HCT116 (cell line): ENCODE measurements around the gene ID1. TPM values are rescaled to one million over a fixed set of nuclear protein-coding genes. Genes with fewer than 3 reads are reported as not detected.

ENCODE experiments used
- ATAC-seq: fragments of 200-7000 bp; cut with Tn5 transposase; 2 replicates; pipeline ENCODE4 v1.9.1; 2020; ENCODE audit warnings: mild to moderate bottlenecking, moderate library complexity
- BruUV-seq: library from RNA; stranded (reverse); fragments of 400-500 nt; replicated peaks from 2 replicates; lab custom pipeline; 2021; lab: Mats Ljungman, UMichigan
- CTCF ChIA-PET: fragments of 300-600 bp; sonication (Branson Sonifier 250); formaldehyde crosslinking; loops from one replicate; lab custom pipeline; 2021; ENCODE audit warnings: antibody characterized with exemption; lab: Charles Lee
- POLR2A ChIA-PET: fragments of 300-600, 350-600 bp; sonication (Branson Sonifier 250); formaldehyde crosslinking; loops from one replicate; lab custom pipeline; 2021; ENCODE audit warnings: antibody characterized with exemption; lab: Charles Lee
- RAD21 ChIA-PET, 2 experiments: fragments of 300-600 bp; sonication (Branson Sonifier 250); formaldehyde crosslinking; loops; one replicate each; lab custom pipeline; 2023; ENCODE audit warnings: low total read pairs in 2 of 2; ENCODE audit not compliant: uncharacterized antibody in 2 of 2, unreplicated experiment in 2 of 2, low non-redundant PET in 1 of 2; lab: Charles Lee
- DNase-seq: peaks from one replicate; pipeline ENCODE4 v3.0.0-alpha.2; 2010; ENCODE audit warnings: low read depth, low spot score
- H2AFZ ChIP-seq: fragments of 200-600 bp; shearing (Covaris generic), sonication (generic); 2 replicates; pipeline ENCODE4 v1.6.1; 2017; ENCODE audit warnings: low read depth, mixed run types, mixed read lengths, antibody characterized with exemption, low read length; ENCODE audit not compliant: poor library complexity, severe bottlenecking
- H3K27ac ChIP-seq: 2 replicates; pipeline ENCODE4 v1.5.1; 2012; ENCODE audit warnings: low read depth, low read length
- H3K27me3 ChIP-seq: fragments of 200-600 bp; sonication (generic); 2 replicates; pipeline ENCODE4 v1.6.1; 2016; ENCODE audit warnings: mixed run types, low read length, mixed read lengths; ENCODE audit not compliant: insufficient read depth
- H3K36me3 ChIP-seq, 2 experiments: fragments of 200-500 bp in 1 of 2; fragments of 200-600 bp in 1 of 2; sonication (Bioruptor generic) in 1 of 2; sonication (generic) in 1 of 2; 2 replicates each; pipeline versions ENCODE4 v1.5.1 to v1.6.1; 2014 to 2016; ENCODE audit warnings: low read length in 2 of 2, inconsistent platforms in 1 of 2, mixed read lengths in 1 of 2, mixed run types in 1 of 2; ENCODE audit not compliant: insufficient read depth in 2 of 2, control insufficient read depth in 1 of 2
- H3K4me1 ChIP-seq, 2 experiments: fragments of 200-600 bp in 1 of 2; sonication (generic) in 1 of 2; 2 replicates each; pipeline versions ENCODE4 v1.5.1 to v1.6.1; 2012 to 2017; ENCODE audit warnings: low read length in 2 of 2, inconsistent platforms in 1 of 2, mild to moderate bottlenecking in 1 of 2, mixed read lengths in 1 of 2, mixed run types in 1 of 2, moderate library complexity in 1 of 2; ENCODE audit not compliant: insufficient read depth in 2 of 2, control insufficient read depth in 1 of 2
- H3K4me2 ChIP-seq: fragments of 200-600 bp; sonication (generic); 2 replicates; pipeline ENCODE4 v1.6.1; 2017; ENCODE audit warnings: mixed run types, low read length, mixed read lengths
- H3K4me3 ChIP-seq, 2 experiments: fragments of 200-600 bp in 1 of 2; sonication (generic) in 1 of 2; replicated peaks in 1 of 2; 2 replicates each; pipeline ENCODE4 v1.5.1; 2011 to 2016; ENCODE audit warnings: low read length in 2 of 2, control low read depth in 1 of 2, low read depth in 1 of 2, mild to moderate bottlenecking in 1 of 2, mixed read lengths in 1 of 2, mixed run types in 1 of 2
- H3K79me2 ChIP-seq: fragments of 200-600 bp; sonication (generic); 2 replicates; pipeline ENCODE4 v1.6.1; 2017; ENCODE audit warnings: mild to moderate bottlenecking, mixed run types, low read length, moderate library complexity, mixed read lengths; ENCODE audit not compliant: insufficient read depth
- H3K9ac ChIP-seq: fragments of 200-600 bp; sonication (generic); 2 replicates; pipeline ENCODE4 v1.6.1; 2016; ENCODE audit warnings: low read length, mixed read lengths
- H3K9me2 ChIP-seq: fragments of 200-600 bp; sonication (generic), shearing (Covaris generic); 2 replicates; pipeline ENCODE4 v1.6.1; 2017; ENCODE audit warnings: mixed run types, mild to moderate bottlenecking, moderate library complexity; ENCODE audit not compliant: insufficient read depth
- H3K9me3 ChIP-seq, 2 experiments: fragments of 200-500 bp in 1 of 2; fragments of 200-600 bp in 1 of 2; sonication (Bioruptor generic) in 1 of 2; sonication (generic) in 1 of 2; 2 replicates each; pipeline ENCODE4 v1.6.1; 2014 to 2017; ENCODE audit warnings: low read length in 2 of 2, mixed read lengths in 2 of 2, inconsistent platforms in 1 of 2, low read depth in 1 of 2, mild to moderate bottlenecking in 1 of 2, mixed run types in 1 of 2, moderate library complexity in 1 of 2; ENCODE audit not compliant: control insufficient read depth in 1 of 2, insufficient read depth in 1 of 2
- H4K20me1 ChIP-seq: fragments of 200-600 bp; sonication (generic), shearing (Covaris generic); 2 replicates; pipeline ENCODE4 v1.6.1; 2017; ENCODE audit warnings: mixed run types, mild to moderate bottlenecking, moderate library complexity; ENCODE audit not compliant: insufficient read depth
- CBX3 ChIP-seq: IDR thresholded peaks from 2 replicates; pipeline ENCODE4 v1.6.1; 2012; ENCODE audit warnings: low read depth
- CEBPB ChIP-seq: IDR thresholded peaks from 2 replicates; pipeline ENCODE4 v1.6.1; 2012; ENCODE audit warnings: low read depth
- EGR1 ChIP-seq: IDR thresholded peaks from 2 replicates; pipeline ENCODE4 v1.6.1; 2012; ENCODE audit warnings: low read depth
- ELF1 ChIP-seq: IDR thresholded peaks from 2 replicates; pipeline ENCODE4 v1.6.1; 2012; ENCODE audit warnings: low read depth, borderline replicate concordance
- EZH2 ChIP-seq: fragments of 200-600 bp; sonication (generic); IDR thresholded peaks from 2 replicates; pipeline ENCODE4 v1.6.1; 2017; ENCODE audit warnings: antibody characterized with exemption, mixed run types
- EZH2phosphoT487 ChIP-seq: fragments of 200-600 bp; IDR thresholded peaks from 2 replicates; pipeline ENCODE4 v1.6.1; 2018; ENCODE audit warnings: antibody characterized with exemption, borderline replicate concordance
- FOSL1 ChIP-seq: IDR thresholded peaks from 2 replicates; pipeline ENCODE4 v1.6.1; 2012; ENCODE audit warnings: low read depth
- JUND ChIP-seq: IDR thresholded peaks from 2 replicates; pipeline ENCODE4 v1.6.1; 2012
- POLR2A ChIP-seq: IDR thresholded peaks from 2 replicates; pipeline ENCODE4 v1.7.0; 2011; ENCODE audit warnings: borderline replicate concordance; ENCODE audit not compliant: insufficient read depth, insufficient read length; ENCODE audit errors: extremely low read depth
- POLR2AphosphoS5 ChIP-seq: IDR thresholded peaks from 2 replicates; pipeline ENCODE4 v1.6.1; 2011; ENCODE audit warnings: mild to moderate bottlenecking, low read depth, low read length, moderate library complexity
- RAD21 ChIP-seq: IDR thresholded peaks from 2 replicates; pipeline ENCODE4 v1.6.1; 2012; ENCODE audit warnings: low read depth, mild to moderate bottlenecking
- SIN3A ChIP-seq: IDR thresholded peaks from 2 replicates; pipeline ENCODE4 v1.6.1; 2012; ENCODE audit warnings: low read depth
- SP1 ChIP-seq: IDR thresholded peaks from 2 replicates; pipeline ENCODE4 v1.6.1; 2012; ENCODE audit warnings: low read depth
- TCF7L2 ChIP-seq: IDR thresholded peaks from 2 replicates; pipeline ENCODE4 v1.7.0; 2011; ENCODE audit warnings: borderline replicate concordance, inconsistent platforms; ENCODE audit not compliant: insufficient read depth, insufficient read length; ENCODE audit errors: extremely low read depth
- YY1 ChIP-seq: IDR thresholded peaks from 2 replicates; pipeline ENCODE4 v1.6.1; 2011; ENCODE audit warnings: low read length, low read depth, moderate library complexity, mild to moderate bottlenecking; ENCODE audit not compliant: insufficient replicate concordance; ENCODE audit errors: extremely low read depth
- intact Hi-C: fragments of 100-400 bp; cut with micrococcal nuclease; formaldehyde crosslinking; loops from 2 replicates; pipeline ENCODE4 v1.10.0; 2022
- total RNA-seq: library from RNA; stranded (reverse); gene quantifications from one replicate; pipeline ENCODE4 v1.2.1, GENCODE V29; 2021; ENCODE audit not compliant: unreplicated experiment
- TF ChIP-seq, protein P1 (sequence below), 3 experiments: fragments of 200-600 bp in 1 of 3; sonication (generic) in 1 of 3; IDR thresholded peaks in 2 of 3; conservative IDR thresholded peaks in 1 of 3; 2 replicates each; pipeline ENCODE4 v1.5.1; 2012 to 2017; ENCODE audit warnings: low read depth in 2 of 3, low read length in 2 of 3, antibody characterized with exemption in 1 of 3, borderline replicate concordance in 1 of 3, control low read depth in 1 of 3, mild to moderate bottlenecking in 1 of 3, mixed read lengths in 1 of 3, mixed run types in 1 of 3, moderate library complexity in 1 of 3; ENCODE audit not compliant: insufficient read depth in 1 of 3
- TF ChIP-seq, protein P2 (sequence below): IDR thresholded peaks from 2 replicates; pipeline ENCODE4 v1.6.1; 2011; ENCODE audit warnings: mild to moderate bottlenecking, low read length, moderate library complexity; ENCODE audit not compliant: insufficient replicate concordance; ENCODE audit errors: extremely low read depth
- TF ChIP-seq, protein P3 (sequence below): IDR thresholded peaks from 2 replicates; pipeline ENCODE4 v1.6.1; 2012; ENCODE audit warnings: low read depth
- TF ChIP-seq, protein P4 (sequence below): IDR thresholded peaks from 2 replicates; pipeline ENCODE4 v1.6.1; 2012

Gene ID1
- total RNA-seq, 1 experiment from 2014 or later = 811 TPM

DNA sequence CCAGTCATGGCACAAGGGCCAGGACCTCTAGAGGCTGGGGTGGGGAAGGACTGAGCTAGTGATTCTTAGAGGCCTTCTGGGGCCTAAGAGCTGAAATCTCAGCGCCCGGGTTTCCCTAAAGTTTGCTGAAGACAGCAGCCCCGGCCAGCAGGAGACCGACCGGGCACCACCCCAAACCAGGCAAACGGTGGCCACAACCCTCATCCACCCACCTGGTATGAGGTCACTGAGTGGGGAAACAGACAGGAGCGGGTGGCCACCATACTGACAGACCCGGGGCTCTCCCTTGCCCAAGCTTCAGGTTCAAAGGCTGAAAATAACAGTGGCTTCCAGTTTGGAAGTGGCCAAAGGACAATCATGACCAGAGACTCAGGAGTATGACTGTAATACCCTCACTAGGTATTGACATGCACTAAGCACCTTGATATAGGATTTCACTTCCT lies 35.0 kb upstream of the ID1 start:
- peaks cover 87 to 94% of the 10 kb centered on the region in 2 experiments for H3K4me1 ChIP-seq

More for the DNA sequence above, 35.0 kb upstream of the ID1 start:
- H3K9me2 ChIP-seq = no peaks in the 10 kb centered on the region
- no peak for TF ChIP-seq TCF7L2
- no peak for TF ChIP-seq EZH2phosphoT487
- no peak for TF ChIP-seq SP1
- TF ChIP-seq, protein P1, sequence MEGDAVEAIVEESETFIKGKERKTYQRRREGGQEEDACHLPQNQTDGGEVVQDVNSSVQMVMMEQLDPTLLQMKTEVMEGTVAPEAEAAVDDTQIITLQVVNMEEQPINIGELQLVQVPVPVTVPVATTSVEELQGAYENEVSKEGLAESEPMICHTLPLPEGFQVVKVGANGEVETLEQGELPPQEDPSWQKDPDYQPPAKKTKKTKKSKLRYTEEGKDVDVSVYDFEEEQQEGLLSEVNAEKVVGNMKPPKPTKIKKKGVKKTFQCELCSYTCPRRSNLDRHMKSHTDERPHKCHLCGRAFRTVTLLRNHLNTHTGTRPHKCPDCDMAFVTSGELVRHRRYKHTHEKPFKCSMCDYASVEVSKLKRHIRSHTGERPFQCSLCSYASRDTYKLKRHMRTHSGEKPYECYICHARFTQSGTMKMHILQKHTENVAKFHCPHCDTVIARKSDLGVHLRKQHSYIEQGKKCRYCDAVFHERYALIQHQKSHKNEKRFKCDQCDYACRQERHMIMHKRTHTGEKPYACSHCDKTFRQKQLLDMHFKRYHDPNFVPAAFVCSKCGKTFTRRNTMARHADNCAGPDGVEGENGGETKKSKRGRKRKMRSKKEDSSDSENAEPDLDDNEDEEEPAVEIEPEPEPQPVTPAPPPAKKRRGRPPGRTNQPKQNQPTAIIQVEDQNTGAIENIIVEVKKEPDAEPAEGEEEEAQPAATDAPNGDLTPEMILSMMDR (IDR thresholded peaks at IDR 0.05 in 2 of 3, conservative IDR thresholded peaks at IDR 0.05 in 1 of 3; ENCODE audit: borderline replicate concordance in 1 of 3, insufficient read depth in 1 of 3, low read depth in 2 of 3, low read length in 2 of 3) = no peak
- no peak for TF ChIP-seq POLR2A
- no peak for TF ChIP-seq ELF1
- no peak for TF ChIP-seq CBX3
- TF ChIP-seq, protein P2, sequence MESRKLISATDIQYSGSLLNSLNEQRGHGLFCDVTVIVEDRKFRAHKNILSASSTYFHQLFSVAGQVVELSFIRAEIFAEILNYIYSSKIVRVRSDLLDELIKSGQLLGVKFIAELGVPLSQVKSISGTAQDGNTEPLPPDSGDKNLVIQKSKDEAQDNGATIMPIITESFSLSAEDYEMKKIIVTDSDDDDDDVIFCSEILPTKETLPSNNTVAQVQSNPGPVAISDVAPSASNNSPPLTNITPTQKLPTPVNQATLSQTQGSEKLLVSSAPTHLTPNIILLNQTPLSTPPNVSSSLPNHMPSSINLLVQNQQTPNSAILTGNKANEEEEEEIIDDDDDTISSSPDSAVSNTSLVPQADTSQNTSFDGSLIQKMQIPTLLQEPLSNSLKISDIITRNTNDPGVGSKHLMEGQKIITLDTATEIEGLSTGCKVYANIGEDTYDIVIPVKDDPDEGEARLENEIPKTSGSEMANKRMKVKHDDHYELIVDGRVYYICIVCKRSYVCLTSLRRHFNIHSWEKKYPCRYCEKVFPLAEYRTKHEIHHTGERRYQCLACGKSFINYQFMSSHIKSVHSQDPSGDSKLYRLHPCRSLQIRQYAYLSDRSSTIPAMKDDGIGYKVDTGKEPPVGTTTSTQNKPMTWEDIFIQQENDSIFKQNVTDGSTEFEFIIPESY = no peak
- no peak for TF ChIP-seq SIN3A
- TF ChIP-seq JUND = no peak
- TF ChIP-seq RAD21 = no peak
- TF ChIP-seq, protein P3, sequence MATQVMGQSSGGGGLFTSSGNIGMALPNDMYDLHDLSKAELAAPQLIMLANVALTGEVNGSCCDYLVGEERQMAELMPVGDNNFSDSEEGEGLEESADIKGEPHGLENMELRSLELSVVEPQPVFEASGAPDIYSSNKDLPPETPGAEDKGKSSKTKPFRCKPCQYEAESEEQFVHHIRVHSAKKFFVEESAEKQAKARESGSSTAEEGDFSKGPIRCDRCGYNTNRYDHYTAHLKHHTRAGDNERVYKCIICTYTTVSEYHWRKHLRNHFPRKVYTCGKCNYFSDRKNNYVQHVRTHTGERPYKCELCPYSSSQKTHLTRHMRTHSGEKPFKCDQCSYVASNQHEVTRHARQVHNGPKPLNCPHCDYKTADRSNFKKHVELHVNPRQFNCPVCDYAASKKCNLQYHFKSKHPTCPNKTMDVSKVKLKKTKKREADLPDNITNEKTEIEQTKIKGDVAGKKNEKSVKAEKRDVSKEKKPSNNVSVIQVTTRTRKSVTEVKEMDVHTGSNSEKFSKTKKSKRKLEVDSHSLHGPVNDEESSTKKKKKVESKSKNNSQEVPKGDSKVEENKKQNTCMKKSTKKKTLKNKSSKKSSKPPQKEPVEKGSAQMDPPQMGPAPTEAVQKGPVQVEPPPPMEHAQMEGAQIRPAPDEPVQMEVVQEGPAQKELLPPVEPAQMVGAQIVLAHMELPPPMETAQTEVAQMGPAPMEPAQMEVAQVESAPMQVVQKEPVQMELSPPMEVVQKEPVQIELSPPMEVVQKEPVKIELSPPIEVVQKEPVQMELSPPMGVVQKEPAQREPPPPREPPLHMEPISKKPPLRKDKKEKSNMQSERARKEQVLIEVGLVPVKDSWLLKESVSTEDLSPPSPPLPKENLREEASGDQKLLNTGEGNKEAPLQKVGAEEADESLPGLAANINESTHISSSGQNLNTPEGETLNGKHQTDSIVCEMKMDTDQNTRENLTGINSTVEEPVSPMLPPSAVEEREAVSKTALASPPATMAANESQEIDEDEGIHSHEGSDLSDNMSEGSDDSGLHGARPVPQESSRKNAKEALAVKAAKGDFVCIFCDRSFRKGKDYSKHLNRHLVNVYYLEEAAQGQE = no peak
- TF ChIP-seq YY1 = no peak
- no peak for TF ChIP-seq EGR1
- TF ChIP-seq FOSL1 = no peak
- TF ChIP-seq EZH2 = no peak
- TF ChIP-seq CEBPB = no peak
- TF ChIP-seq, protein P4, sequence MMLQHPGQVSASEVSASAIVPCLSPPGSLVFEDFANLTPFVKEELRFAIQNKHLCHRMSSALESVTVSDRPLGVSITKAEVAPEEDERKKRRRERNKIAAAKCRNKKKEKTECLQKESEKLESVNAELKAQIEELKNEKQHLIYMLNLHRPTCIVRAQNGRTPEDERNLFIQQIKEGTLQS = no peak
- TF ChIP-seq POLR2AphosphoS5 = no peak; the same call in none of the 2 replicates
- TF ChIP-seq, all 23 proteins: peak for 0
- BruUV-seq = no TSS peak
- Histone ChIP-seq H3K9ac (peak overlapping the region; percentile 52), H3K4me3 (no peak overlapping the region), H3K27ac (peak overlapping the region; percentile 98), H3K4me2 (peak overlapping the region; percentile 72), H4K20me1 (no peaks in the 10 kb centered on the region), H2AFZ (no peak overlapping the region), H3K36me3 (no peaks in the 10 kb centered on the region), H3K9me3 (no peaks in the 10 kb centered on the region), H3K79me2 (0 out of 2 replicates have a peak, but pooled peaks cover 7% of the 10 kb centered on the region), H3K27me3 (no peaks in the 10 kb centered on the region)
- intact Hi-C loops = no loop called here
- CTCF ChIA-PET = interaction anchor here (0.5 to 10.8 kb wide), 11 partner anchors 12 to 169 kb away, joined by 3 to 256 read pairs (median 8); partner anchors contain the start of genes HM13, ID1 and TPX2
- no peak for DNase-seq
- POLR2A ChIA-PET = interaction anchor here (0.6 to 28.6 kb wide), 4 partner anchors 9 to 153 kb away, joined by 3 to 1106 read pairs (median 14); partner anchors contain the start of gene ID1
- ATAC-seq = no peak
- RAD21 ChIA-PET = interaction anchor here (1.5 to 5.7 kb wide), 4 partner anchors 9 to 42 kb away, joined by 5 to 74 read pairs (median 10); no protein-coding TSS in a partner anchor
